ENCODE measurements around the gene EFTUD2.

Gene EFTUD2

DNA sequence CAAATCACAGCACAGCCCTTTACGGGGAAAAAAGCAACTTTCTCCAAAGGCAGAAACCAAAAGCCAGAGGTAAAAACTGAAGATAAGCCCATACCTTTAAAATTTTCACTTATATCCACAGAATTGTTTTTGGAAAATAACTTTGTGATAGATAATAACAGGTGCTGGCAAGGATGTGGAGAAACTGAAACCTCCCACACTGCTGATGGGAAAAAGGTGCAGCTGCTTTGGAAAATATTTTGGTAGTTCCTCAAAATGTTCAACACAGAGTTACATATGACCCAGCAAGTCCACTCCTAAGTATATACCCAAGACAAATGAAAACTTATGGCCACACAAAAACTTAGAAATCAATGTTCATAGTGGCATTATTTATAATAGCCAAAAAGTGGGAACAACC is 12.2 kb downstream of the EFTUD2 start:
- DNase-seq, result no peak

DNA sequence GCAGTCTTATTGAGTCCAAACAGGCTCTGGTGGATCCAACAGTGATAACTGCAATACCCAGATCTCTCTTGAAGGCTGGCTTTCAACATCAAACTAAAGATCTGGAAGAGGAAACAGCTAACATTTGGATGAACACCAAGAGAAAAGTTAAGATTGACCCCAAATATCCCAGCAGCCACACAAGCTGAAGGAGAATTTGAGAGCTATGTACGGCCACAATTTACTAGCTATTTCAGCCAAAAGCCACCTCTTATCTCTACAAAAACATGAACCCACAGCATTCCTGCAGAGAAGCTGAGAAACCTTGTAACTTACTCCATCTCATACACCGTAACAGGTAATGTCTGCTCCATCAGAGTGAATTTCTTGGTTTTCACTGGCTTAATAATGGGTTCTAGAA is 14.3 kb downstream of the EFTUD2 start:
- no peak for DNase-seq

DNA sequence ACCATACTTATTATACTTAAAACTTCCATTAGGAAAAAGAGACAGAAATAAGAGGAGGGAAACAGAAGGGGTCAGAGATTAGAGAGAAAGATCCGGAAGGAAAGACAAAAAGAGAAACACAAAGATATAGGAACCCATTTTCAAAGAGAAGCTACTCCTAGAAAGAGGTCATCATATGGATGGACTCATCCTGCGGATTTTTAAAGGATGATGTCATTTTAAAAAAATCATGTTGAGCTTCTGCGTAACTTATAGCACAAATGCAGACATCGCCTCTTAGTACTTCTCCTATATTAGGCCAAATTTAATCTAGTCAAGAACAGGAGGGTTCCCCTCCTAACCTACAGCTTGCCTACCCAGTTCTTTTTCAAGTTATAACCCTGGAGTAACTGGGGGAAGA is 18.1 kb downstream of the EFTUD2 start:
- no peak for DNase-seq

DNA sequence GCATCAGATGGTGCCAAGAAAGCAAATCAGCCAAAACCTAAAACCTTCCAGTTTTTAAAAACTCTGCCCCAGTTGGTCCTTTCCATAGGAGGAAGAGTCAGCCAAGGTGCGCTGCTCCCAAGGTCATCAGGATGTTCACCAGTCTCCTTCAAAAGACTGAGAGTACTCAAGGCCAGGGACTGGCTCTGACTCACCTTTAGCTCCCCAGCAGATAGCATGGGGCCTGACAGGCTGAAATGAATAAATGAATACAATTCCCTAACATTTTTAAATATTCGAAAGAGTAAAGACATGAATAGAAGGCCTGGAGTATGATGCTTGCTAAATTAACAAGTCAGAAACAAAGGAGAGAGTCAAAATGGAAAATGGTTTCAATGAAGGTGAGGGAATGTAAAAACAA is 19.2 kb downstream of the EFTUD2 start:
- no peak for DNase-seq

DNA sequence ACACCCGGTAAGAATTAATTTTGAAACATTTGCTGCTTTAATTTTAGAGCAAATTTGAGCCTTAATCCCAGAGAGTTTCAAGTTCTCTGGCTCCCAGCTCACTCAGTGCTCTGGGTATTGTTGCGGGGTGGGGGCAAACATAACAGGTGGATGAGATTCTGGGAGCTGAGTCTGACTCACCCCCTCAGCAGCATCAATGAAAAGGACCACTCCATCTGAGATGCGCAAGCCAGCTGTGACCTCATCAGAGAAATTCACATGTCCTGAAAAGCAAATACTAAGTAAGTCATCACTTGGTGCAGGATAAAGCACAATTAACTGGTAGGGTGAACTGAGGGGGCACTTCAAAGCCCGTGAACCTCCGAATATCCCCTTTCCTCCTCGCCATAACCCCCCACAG is 19.9 kb downstream of the EFTUD2 start:
- DNase-seq, result no peak

DNA sequence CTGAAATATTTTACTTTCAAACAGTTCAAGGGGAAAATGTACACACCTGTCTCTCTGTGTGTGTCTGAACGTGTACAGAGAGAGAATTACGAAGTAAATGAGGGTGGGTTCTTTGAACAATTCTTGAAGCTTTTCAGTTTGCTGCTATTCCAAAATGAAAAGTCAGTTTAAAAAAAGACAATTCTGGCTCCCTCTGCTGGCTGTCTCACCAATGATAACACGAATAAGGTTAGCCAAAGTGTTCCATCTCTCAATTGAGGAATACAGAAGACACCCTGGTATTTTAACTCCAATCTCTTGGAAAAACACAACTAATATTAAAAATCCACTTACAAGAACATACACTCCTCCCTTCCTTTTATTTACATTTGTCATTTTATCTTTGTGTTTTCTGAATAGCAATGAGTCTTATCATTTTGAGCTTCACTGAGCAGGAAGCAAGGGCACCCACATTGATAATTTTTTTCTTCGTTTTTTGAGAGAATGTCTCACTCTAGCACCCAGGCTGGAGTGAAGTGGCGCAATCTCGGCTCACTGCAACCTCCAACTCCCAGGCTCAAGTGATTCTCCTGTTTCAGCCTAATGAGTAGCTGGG is 20.5 kb downstream of the EFTUD2 start:
- no peak for DNase-seq

DNA sequence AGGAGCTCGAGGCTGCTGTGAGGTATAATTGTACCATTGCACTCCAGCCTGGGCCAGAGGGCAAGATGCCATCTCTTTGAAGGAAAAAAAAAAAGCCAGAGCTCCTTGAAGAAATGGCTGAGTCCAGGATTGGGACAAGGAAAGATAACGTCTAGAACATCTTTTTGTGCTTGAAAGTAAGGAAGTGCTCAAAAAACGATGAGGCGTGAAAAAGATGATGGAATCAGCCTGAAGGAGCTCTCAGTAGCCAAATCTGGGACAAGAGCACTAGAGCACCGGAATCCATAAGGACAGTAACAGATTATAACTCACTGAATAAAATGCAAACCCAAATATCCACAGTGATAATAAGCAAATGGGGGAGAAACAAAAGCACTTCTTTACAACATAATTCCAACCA is 22.1 kb downstream of the EFTUD2 start:
- DNase-seq, result no peak

DNA sequence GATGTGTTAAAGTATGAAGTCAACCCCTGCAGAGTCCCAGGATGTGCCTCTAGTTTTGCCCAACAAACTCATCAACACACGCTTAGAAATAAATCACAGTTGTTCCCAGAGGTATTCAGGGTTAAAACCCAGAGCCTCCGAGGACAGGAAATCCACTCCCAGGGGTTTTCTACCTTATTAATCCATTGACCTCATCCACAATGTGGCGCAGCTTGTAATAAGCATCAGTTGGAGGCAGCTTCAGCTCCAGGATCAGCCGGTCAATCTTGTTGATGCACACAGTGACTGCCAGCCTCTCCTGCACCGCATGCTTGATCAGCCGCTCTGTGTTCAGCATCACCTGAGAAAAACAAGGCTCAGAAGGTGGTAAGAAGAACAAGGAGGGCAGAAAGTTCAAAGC is 23.5 kb downstream of the EFTUD2 start:
- no peak for DNase-seq

DNA sequence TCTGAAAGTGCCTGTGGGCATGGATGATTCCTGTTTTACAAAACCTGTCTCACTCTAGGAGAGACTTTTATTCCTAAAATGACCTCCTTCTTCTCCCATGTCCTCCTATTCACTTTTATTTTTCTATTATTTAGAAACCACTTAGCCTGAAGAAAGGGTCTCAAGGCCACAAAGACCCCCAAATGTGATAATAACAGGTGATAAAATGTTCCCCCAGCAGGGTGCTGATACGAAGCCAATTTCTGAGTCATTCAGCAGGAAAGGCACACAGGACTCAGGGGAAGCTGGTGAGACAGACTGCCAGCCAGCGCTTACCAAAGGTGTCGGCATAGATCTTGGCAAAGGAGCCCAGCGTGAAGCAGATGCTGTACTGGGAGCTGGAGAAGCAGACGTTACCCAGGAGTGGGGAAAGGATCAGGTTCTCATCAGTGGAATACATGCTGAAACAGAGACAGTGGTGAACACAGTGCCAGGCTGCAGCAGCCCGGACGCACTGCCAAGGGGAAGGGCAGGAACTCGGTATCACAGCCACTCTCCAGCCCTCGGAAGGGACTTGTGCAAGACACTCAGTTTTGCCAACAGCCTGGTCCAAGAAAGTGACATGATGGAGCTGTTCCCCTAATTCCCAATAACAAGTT is 27.0 kb downstream of the EFTUD2 start:
- DNase-seq, result no peak

DNA sequence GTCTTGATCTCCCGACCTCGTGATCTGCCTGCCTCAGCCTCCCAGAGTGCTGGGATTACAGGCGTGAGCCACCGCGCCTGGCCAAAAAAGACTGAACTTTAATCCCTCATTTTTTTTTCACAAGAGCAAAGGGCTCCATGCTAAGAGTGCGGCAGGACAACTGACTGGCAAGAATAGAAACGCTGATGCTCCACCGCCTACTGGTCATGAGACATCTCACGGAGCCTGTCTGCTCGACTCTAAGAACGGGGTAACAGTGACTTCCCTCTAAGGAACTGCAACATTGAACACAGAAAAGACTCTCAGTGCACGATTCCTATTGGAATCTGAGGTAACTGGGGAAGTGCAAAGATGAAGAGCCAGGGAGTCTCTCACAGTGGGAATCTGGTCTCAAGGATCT is 27.7 kb downstream of the EFTUD2 start:
- no peak for DNase-seq

DNA sequence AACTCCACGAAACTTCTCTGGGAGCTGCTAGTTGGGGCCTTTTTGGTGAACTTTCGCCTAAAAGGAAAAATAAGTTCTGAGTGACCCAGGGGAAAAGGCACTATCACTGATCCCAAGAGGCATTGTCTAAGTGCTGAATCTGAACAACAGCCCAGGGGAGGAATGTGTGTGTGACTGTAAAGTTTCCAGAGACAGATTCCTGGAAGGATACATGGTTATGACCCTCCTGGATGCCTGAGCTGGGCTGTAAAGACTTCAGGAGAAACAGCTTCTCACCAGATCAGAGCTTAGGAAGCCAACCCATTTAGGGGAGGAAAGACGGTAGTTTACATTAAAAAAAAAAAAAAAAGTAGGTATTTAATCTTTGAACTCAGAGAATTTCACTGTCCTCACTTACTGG is 31.4 kb downstream of the EFTUD2 start:
- no peak for DNase-seq

DNA sequence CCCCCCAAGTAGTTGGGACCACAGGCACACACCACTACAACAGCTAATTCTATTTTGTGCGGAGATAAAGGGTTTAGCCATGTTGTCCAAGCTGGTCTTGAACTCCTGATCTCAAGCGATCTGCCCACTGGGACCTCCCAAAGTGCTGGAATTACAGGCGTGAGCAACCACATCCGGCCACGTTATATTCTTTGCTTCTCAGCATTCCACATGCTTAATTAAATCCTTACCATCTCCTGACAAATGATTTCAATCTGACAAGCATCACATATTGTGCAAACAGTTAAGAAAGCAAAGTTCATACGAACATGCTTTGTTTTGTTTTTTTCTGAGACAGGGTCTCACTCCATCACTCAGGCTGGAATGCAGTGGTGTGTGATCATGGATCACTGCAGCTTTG is 33.3 kb downstream of the EFTUD2 start:
- no peak for DNase-seq

DNA sequence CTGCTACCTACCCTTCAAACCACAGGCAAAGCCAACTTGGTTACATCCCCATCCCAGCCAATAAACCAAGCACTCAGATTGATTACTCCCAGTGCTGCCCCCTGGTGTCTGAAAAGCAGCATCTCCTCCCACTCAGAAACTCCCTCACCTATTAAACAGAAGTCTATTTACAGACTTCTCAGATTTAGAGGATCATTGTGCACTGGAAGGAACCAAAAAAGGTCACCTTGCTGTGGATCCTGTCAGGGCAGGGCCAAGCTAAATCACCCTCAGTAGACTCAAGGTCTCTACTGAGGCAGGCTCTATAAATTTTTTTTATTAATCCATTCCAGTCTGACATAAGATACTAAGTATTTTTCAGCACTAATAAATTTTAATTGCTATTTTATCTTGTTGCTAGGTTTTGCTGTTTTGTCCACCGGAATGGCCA is 34.0 kb downstream of the EFTUD2 start:
- peak; percentile 2 for DNase-seq

DNA sequence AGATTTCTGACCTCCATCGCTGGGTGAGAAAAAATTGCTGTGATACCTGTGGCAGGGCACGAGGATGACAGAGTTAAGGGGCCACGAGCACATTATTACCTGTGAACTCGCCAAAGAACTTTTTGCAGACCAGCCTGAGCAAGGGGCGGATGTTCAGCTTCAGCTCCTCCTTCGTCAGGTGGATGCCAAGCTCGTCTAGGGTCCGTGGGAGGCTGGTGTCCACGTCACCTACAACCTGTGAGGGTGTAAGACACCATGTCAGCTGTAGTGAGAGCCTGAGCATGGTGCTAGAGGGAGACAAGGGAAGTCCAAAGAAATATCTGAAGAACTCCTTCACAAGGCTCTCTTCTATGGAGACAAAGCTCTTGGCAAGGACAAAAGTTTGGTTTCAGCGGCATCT is 34.4 kb downstream of the EFTUD2 start:
- DNase-seq, result no peak

DNA sequence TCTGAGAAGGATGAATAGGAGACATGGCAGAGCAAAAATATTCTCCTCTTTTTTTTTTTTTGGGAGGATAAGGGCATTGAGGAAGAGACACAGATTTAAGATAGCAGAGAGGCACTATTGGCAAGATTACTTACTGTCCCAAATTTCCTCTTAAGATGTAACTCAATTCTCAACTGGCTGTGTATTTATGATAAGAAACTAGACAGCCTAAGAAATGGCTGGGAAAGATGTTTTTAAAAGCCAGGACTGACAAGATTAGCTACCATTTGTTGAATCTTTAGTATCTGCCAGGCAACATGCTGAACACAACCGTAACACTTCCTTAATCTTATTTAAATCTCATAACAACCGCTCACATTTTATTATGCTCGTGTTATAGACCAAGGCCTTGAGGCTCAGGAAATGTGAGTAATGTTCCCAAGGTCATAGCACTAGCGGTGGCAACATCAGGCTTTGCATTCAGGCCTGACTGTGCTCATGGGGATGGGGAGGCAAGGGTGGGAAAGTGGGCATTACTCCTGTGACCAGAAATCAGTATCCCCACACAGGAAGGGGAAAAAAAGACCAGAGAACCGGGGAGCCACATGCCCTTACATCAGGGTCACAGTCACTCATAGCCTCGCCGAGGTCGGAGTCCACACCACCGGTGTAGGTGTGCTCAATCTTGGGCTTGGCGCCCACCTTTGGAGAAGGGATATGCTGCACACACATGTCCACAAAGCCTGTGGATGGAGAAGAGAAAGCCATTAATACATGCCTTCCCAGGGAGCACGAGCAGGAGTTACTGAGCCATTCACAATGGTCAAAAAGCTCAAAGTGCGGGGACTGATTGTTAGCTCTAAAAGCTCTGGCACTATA is 36.0 kb downstream of the EFTUD2 start:
- DNase-seq, result no peak

DNA sequence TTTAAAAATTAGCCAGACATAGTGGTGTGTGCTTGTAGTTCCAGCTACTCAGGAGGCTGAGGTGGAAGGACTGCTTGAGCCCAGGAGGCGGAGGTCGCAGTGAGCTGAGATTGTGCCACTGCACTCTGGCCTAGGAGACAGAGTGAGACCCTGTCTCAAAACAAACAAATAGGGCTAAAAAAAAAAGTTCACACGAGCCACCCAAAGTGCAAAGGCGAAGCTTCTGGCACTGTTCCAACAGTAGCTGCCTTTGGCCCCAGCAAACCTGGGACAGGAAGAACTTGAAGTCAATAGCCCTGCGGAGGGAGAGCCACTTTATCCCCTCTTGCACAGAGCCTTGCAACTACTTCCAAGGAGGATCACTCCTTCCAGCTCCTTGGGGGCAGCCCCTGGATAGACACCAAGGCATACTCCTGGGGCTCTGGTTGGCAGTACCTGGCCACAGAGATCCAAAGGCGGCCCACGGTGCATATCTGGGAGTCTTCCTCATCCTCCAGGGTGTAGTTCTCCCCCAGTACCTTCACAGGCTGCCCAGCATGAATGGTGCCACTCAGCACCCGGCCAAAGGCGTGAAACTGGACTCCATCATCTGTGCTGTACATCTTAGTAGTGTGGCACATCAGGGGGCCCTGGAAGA is 36.8 kb downstream of the EFTUD2 start:
- DNase-seq, result no peak

DNA sequence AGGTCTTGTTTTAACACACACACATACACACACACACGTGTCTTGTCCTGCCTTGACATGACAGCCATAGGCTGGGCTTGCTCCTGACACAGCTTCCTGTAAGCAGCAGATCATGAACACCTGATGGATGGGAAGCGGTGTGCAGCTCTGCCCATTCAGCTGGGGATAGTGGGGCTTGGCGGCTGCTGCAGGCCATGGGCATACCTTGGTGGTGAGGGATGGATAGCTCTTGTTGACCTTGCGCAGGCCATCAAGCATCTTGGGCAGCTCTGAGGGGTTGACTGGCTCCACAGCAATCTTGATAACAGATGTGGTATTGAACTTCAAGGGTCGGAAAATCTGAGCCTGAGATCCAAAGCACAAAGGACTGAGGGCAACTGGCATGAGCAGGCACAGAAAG is 39.5 kb downstream of the EFTUD2 start:
- DNase-seq, result no peak

DNA sequence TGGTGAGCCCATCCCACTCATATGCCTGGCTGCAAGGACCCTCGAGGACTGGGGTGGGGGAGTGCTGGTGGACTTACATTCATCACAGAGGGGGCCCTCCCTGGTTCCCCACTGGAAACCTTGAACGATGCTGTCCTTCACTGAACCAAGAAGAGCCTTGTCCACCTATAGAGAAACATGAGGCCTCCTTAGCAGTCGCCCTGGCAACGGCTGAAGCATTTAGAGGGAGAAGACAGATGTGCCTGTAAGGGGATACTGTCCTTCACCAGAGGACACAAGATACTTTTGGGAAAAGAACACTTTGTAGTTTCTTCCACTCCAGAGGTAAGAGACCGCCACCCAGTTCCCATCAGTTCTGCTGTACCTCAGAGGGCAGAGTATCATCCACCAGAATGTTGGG is 45.1 kb downstream of the EFTUD2 start:
- DNase-seq, result no peak

DNA sequence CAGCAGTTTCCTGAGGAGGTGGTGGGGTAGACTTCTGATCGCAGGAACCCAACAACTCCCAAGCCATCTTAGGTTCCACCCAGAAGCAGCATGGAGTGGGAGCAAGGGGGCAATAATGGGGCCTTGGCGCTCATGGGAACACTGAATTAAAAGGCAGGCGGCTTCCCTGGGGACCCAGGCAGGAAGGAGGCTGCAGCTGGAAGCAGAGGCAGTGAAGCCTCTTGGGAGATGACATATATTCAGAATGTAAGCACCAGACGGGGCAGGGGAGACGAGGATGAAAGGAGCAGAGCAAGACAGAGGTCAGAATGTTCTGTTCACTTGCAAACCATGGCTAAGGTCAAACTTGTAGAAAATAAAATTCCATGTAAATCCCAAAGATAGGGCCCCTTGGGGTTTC is 48.6 kb downstream of the EFTUD2 start:
- no peak for DNase-seq

DNA sequence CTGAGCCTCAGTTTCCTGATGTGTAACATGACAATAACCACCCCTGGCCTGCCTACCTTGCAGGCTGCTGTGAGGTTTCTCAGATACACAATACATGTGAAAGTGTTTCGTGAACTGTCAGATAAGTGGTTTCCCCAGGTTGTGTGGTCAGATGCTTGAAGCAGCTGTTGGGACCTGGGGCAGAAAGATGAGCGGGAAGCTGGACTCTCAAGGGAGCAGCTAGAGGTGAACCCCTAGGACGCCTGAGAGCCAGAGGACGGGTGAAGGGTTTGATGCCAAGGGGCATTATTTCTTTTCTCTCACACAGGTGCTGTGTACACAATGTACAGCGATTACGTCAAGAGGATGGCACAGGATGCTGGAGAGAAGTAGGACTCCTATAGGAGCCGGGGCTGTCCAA is 49.2 kb downstream of the EFTUD2 start:
- DNase-seq, result no peak

DNA sequence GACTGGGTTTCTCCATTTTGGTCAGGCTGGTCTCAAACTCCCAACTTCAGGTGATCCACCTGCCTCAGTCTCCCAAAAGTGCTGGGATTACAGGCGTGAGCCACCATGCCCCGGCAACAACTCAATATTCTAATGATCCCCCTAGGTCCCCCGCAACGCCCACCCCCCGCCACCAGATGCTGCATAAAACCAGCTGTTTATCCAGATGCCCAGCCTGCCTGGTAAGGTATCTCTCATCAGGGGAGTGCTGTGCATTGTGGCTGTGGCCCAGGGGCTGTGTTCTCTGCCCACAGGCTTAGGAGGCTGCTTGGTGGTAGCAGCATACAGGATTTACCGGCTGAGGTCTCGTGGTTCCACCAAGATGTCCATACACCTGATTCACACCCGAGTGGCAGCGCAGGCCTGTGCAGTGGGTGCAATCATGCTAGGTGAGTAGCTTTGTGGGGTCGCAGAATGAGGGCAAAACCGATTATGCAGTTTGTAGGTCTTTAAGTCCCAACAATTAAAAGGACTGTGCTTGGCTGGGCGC is 50.2 kb downstream of the EFTUD2 start:
- DNase-seq, result no peak

DNA sequence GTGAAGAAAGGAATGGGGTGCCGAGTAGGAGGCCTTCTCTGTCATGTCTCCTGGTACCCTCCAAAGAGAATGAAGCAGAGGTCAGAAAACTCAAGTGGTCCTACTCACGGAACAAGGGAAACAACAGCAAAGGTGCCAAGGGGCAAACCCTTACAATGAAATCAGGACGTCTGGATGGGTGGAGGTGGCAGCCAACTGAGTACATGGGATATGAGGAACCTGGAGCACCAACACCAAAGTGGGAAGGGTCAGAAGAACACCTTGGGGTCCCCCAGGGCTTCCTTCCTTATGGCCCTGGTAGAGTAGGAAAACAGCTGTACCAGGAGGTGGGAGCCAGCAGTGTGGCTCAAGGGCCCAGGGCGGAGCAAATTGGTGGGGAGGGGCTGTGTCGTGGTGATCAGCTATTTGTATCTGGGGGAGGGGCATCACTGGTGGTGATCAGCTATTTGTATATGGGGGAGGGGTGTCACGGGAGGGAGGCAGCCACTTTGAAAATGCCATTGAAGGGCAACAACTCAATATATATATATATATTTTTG is 50.9 kb downstream of the EFTUD2 start:
- no peak for DNase-seq

DNA sequence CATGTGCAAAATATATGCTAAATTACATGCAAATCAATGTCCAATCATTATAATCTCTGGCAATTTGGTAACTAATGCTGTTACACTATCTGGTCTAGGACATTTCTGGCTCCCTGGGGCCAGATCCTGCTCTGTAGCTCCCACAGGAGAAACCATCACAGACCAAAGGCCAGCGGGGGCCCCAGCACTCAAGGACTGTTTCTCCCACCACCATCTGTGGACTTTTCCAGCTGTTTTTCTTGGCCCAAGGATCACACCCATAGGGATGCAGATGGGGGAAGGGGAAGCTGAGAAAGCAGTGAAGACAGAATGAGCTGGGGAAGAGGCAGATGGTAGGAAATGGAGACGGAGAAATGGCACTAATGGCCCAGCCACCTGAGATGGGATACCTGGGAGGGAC is 51.7 kb downstream of the EFTUD2 start, which contains the start of gene HIGD1B:
Gene HIGD1B (plus strand): TSS at position 298 of the 400 bp plus-strand sequence. CDS start 270 bp downstream, outside the sequence.
- no peak for DNase-seq

Data from NCI-H187 treated with DMSO at 0.1 percent for 48 hours (cell line).